Mesothelial cell of epicardium (in vitro differentiated cells): ENCODE data around the gene DEFB112. TPM values are rescaled to one million over a fixed set of nuclear protein-coding genes. Genes with fewer than 3 reads are reported as not detected.

Source experiments
- DNase-seq, 2 experiments: peaks; one replicate each; pipeline ENCODE4 v3.0.0; 2021; ENCODE audit warnings: low spot score in 2 of 2; ENCODE audit not compliant: unreplicated experiment in 2 of 2
- H3K27ac Mint-ChIP-seq: 2 replicates; pipeline ENCODE4 v1.8.0; 2021; ENCODE audit warnings: mixed read lengths
- H3K27me3 Mint-ChIP-seq: 2 replicates; pipeline ENCODE4 v1.8.0; 2021; ENCODE audit warnings: low read depth, mixed read lengths
- H3K36me3 Mint-ChIP-seq: 2 replicates; pipeline ENCODE4 v1.8.0; 2021; ENCODE audit warnings: mixed read lengths
- H3K4me1 Mint-ChIP-seq: 2 replicates; pipeline ENCODE4 v1.8.0; 2021; ENCODE audit warnings: mixed read lengths
- H3K4me3 Mint-ChIP-seq: 2 replicates; pipeline ENCODE4 v1.8.0; 2021; ENCODE audit warnings: mild to moderate bottlenecking, moderate library complexity, mixed read lengths
- H3K9me3 Mint-ChIP-seq: 2 replicates; pipeline ENCODE4 v1.8.0; 2021; ENCODE audit warnings: mixed read lengths
- CTCF ChIP-seq: fragments of 200-600 bp; sonication (generic); IDR thresholded peaks from one replicate; pipeline ENCODE4 v1.5.0; 2021; ENCODE audit warnings: antibody characterized with exemption; ENCODE audit not compliant: unreplicated experiment
- total RNA-seq: library from RNA; stranded (reverse); gene quantifications from 3 replicates; pipeline ENCODE4 v1.2.1, GENCODE V29; 2021

DEFB112 gene
- total RNA-seq, 1 donor from 2014 or later: not detected

- Mint-ChIP-seq H3K27me3 (peaks cover 7% of the 10 kb centered on the region), H3K27ac (no peak overlapping the region), H3K36me3 (no peaks in the 10 kb centered on the region), H3K4me1 (no peaks in the 10 kb centered on the region), H3K9me3 (no peaks in the 10 kb centered on the region), H3K4me3 (no peak overlapping the region)
- no peak for DNase-seq
- TF ChIP-seq CTCF: no peak
Measured at GRCh38 chr6:50093116-50093937, 43.6 kb upstream of the DEFB112 start.

GRCh38 chr6:50091641-50092040, 41.9 kb upstream of the DEFB112 start:
- no peak for TF ChIP-seq CTCF
- Mint-ChIP-seq H3K4me1 (no peaks in the 10 kb centered on the region), H3K27ac (no peak overlapping the region), H3K4me3 (no peak overlapping the region), H3K9me3 (no peaks in the 10 kb centered on the region), H3K27me3 (peaks cover 6% of the 10 kb centered on the region), H3K36me3 (no peaks in the 10 kb centered on the region)
- DNase-seq: no peak

GRCh38 chr6:50089911-50090310, 40.2 kb upstream of the DEFB112 start:
- no peak for DNase-seq
- no peaks in the 10 kb centered on the region for H3K4me1 Mint-ChIP-seq
- no peak overlapping the region for H3K4me3 Mint-ChIP-seq
- H3K9me3 Mint-ChIP-seq: no peaks in the 10 kb centered on the region
- no peak overlapping the region for H3K27ac Mint-ChIP-seq
- H3K27me3 Mint-ChIP-seq: peaks cover 5% of the 10 kb centered on the region
- TF ChIP-seq CTCF: no peak
- no peaks in the 10 kb centered on the region for H3K36me3 Mint-ChIP-seq

GRCh38 chr6:50087231-50087954, 37.7 kb upstream of the DEFB112 start:
- H3K9me3 Mint-ChIP-seq: no peaks in the 10 kb centered on the region

GRCh38 chr6:50077385-50077784, 27.7 kb upstream of the DEFB112 start:
- no peaks in the 10 kb centered on the region for H3K36me3 Mint-ChIP-seq
- no peak overlapping the region for H3K27ac Mint-ChIP-seq
- peaks cover 17% of the 10 kb centered on the region for H3K27me3 Mint-ChIP-seq
- DNase-seq: no peak
- no peaks in the 10 kb centered on the region for H3K4me1 Mint-ChIP-seq
- H3K4me3 Mint-ChIP-seq: no peak overlapping the region
- peaks cover 7% of the 10 kb centered on the region for H3K9me3 Mint-ChIP-seq
- TF ChIP-seq CTCF: no peak

More at GRCh38 chr6:50087231-50087954, 37.7 kb upstream of the DEFB112 start:
- Mint-ChIP-seq H3K4me3 (no peak overlapping the region), H3K27me3 (peaks cover 5% of the 10 kb centered on the region), H3K36me3 (no peaks in the 10 kb centered on the region), H3K4me1 (peaks cover 1% of the 10 kb centered on the region), H3K27ac (no peak overlapping the region)
- no peak for TF ChIP-seq CTCF
- no peak for DNase-seq
